Smooth muscle cell (in vitro differentiated cells): Measurements from ENCODE around the gene EFCAB7. TPM values are rescaled to one million over a fixed set of nuclear protein-coding genes. Genes with fewer than 3 reads are reported as not detected.

Experiments used
- DNase-seq: peaks from one replicate; lab custom pipeline; 2025; ENCODE audit not compliant: unreplicated experiment; lab: John Stamatoyannopoulos, UW
- H2AFZ ChIP-seq: fragments of 200-600 bp; sonication (generic); 2 replicates; pipeline ENCODE4 v1.6.0; 2016; ENCODE audit warnings: antibody characterized with exemption, low read depth, mild to moderate bottlenecking
- H3F3A ChIP-seq: fragments of 200-600 bp; sonication (generic); 2 replicates; pipeline ENCODE4 v1.6.0; 2017; ENCODE audit warnings: antibody characterized with exemption, low read depth
- H3K27ac ChIP-seq: fragments of 200-600 bp; sonication (generic); 2 replicates; pipeline ENCODE4 v1.5.1; 2016; ENCODE audit warnings: low read depth, mild to moderate bottlenecking
- H3K27me3 ChIP-seq: fragments of 200-600 bp; sonication (generic); 2 replicates; pipeline ENCODE4 v1.6.1; 2016; ENCODE audit warnings: low read depth, mild to moderate bottlenecking
- H3K36me3 ChIP-seq: fragments of 200-600 bp; sonication (generic); 2 replicates; pipeline ENCODE4 v1.5.1; 2016; ENCODE audit warnings: low read depth
- H3K4me1 ChIP-seq: fragments of 200-600 bp; sonication (generic); 2 replicates; pipeline ENCODE4 v1.5.1; 2016; ENCODE audit warnings: low read depth
- H3K4me2 ChIP-seq: fragments of 200-600 bp; sonication (generic); 2 replicates; pipeline ENCODE4 v1.6.0; 2016; ENCODE audit warnings: mild to moderate bottlenecking
- H3K4me3 ChIP-seq: fragments of 200-600 bp; sonication (generic); 2 replicates; pipeline ENCODE4 v1.5.1; 2016; ENCODE audit warnings: mild to moderate bottlenecking
- H3K79me2 ChIP-seq: fragments of 200-600 bp; sonication (generic); 2 replicates; pipeline ENCODE4 v1.6.0; 2016; ENCODE audit warnings: low read depth, mild to moderate bottlenecking
- H3K9ac ChIP-seq: fragments of 200-600 bp; sonication (generic); 2 replicates; pipeline ENCODE4 v1.6.0; 2016; ENCODE audit warnings: low read depth
- H3K9me3 ChIP-seq: fragments of 200-600 bp; sonication (generic); replicated peaks from 2 replicates; pipeline ENCODE4 v1.5.1; 2016; ENCODE audit warnings: low read depth
- H4K20me1 ChIP-seq: fragments of 200-600 bp; sonication (generic); 2 replicates; pipeline ENCODE4 v1.6.0; 2016; ENCODE audit warnings: low read depth
- CTCF ChIP-seq: fragments of 200-600 bp; sonication (generic); IDR thresholded peaks from 2 replicates; pipeline ENCODE4 v1.5.1; 2017; ENCODE audit warnings: borderline replicate concordance, mild to moderate bottlenecking, antibody characterized with exemption; ENCODE audit not compliant: insufficient read depth, poor library complexity, severe bottlenecking
- WGBS: methylation state at CpG from one replicate; pipeline ENCODE4 v1.1.7; 2016; ENCODE audit warnings: low lambda C conversion rate; 5-methylcytosine and 5-hydroxymethylcytosine counted together
- polyA plus RNA-seq: library from polyadenylated mRNA; unstranded; fragments of >200 nt; fragmentation: Nextera tagmentation; extraction: Ambion mirVana; gene quantifications from 2 replicates; pipeline ENCODE4 v1.2.1, GENCODE V29; 2016
- total RNA-seq: library from RNA; depleted of rRNA; stranded (reverse); fragments of >200 nt; gene quantifications from 2 replicates; pipeline ENCODE4 v1.2.3, GENCODE V29; 2014

The EFCAB7 gene
- total and polyA plus RNA-seq, 2 experiments from 2014 or later: 3.5 to 5.4 TPM

DNA sequence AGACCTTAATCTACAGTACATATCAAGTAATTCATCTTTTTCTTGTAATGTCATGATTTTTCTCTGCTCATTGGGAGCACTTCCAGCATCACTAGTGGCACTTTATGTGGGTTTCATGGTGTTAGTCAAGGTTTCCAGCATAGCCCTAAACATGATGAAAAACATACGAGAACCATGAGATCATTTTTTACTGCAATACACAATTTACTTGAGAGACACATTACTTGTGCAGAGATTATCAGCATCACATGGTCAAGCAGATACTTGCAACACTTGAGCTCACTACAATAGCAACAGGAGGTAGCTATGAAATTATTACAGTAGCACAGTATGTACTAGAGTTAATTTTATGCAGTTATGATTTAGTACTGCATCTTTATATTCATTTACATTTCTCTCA is 36.7 kb upstream of the EFCAB7 start:
- TF ChIP-seq CTCF: no peak
- no peak overlapping the region for H3K9ac ChIP-seq
- no peaks in the 10 kb centered on the region for H3K9me3 ChIP-seq
- H3F3A ChIP-seq: no peaks in the 10 kb centered on the region
- H4K20me1 ChIP-seq: no peaks in the 10 kb centered on the region
- no peaks in the 10 kb centered on the region for H3K27me3 ChIP-seq
- no peak overlapping the region for H2AFZ ChIP-seq
- H3K4me3 ChIP-seq: no peak overlapping the region
- no peak for DNase-seq
- no peaks in the 10 kb centered on the region for H3K79me2 ChIP-seq
- H3K36me3 ChIP-seq: no peaks in the 10 kb centered on the region
- WGBS: 76% methylated on average over 1 of the region's 1 CpG
- no peak overlapping the region for H3K4me2 ChIP-seq
- no peak overlapping the region for H3K27ac ChIP-seq
- no peaks in the 10 kb centered on the region for H3K4me1 ChIP-seq

GRCh38 chr1:63487336-63488065 is 35.8 kb upstream of the EFCAB7 start:
- H3K9ac ChIP-seq: no peak overlapping the region
- H3K36me3 ChIP-seq: no peaks in the 10 kb centered on the region
- no peaks in the 10 kb centered on the region for H3K79me2 ChIP-seq
- H2AFZ ChIP-seq: no peak overlapping the region
- 86% methylated on average over 8 of the region's 8 CpGs for WGBS
- no peak overlapping the region for H3K4me2 ChIP-seq
- no peaks in the 10 kb centered on the region for H3K9me3 ChIP-seq
- no peak overlapping the region for H3K4me3 ChIP-seq
- H3K27ac ChIP-seq: no peak overlapping the region
- peaks cover 4% of the 10 kb centered on the region for H3K4me1 ChIP-seq
- H4K20me1 ChIP-seq: no peaks in the 10 kb centered on the region
- no peaks in the 10 kb centered on the region for H3F3A ChIP-seq
- DNase-seq: no peak
- H3K27me3 ChIP-seq: no peaks in the 10 kb centered on the region
- TF ChIP-seq CTCF: no peak

- Histone ChIP-seq H3K9me3 (no peaks in the 10 kb centered on the region), H3K9ac (no peak overlapping the region), H3K36me3 (no peaks in the 10 kb centered on the region), H3K79me2 (no peaks in the 10 kb centered on the region), H3K4me3 (no peak overlapping the region), H3K27ac (no peak overlapping the region), H3K4me2 (no peak overlapping the region), H3K27me3 (no peaks in the 10 kb centered on the region), H2AFZ (no peak overlapping the region), H3K4me1 (peaks cover 3% of the 10 kb centered on the region), H3F3A (no peaks in the 10 kb centered on the region), H4K20me1 (no peaks in the 10 kb centered on the region)
- TF ChIP-seq CTCF: no peak
- 88% methylated on average over 2 of the region's 2 CpGs for WGBS
- no peak for DNase-seq
Measured at GRCh38 chr1:63497577-63497976, 25.7 kb upstream of the EFCAB7 start.

DNA sequence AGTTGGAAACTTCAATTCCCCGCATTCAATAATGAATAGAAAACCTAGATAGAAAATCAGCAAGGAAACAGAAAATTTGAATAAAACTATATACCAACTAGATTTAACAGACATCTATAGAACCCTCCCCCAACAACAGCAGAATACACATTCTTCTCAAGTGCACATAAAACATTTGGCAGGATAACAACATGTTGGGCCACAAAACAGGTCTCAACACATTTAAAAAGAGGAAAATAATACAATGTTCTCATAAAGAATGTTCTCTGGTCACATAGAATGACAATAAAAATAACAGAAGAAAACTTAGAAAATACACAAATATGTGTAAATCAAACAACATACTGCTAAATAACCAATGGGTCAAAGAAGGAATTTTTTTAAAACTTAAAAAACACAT is 25.2 kb upstream of the EFCAB7 start:
- no peaks in the 10 kb centered on the region for H3K79me2 ChIP-seq
- H3K27ac ChIP-seq: no peak overlapping the region
- no peaks in the 10 kb centered on the region for H3F3A ChIP-seq
- TF ChIP-seq CTCF: no peak
- no peak overlapping the region for H3K4me2 ChIP-seq
- WGBS: 46% methylated on average over 1 of the region's 1 CpG
- no peak for DNase-seq
- H3K4me1 ChIP-seq: no peaks in the 10 kb centered on the region
- H3K9me3 ChIP-seq: no peaks in the 10 kb centered on the region
- H3K9ac ChIP-seq: no peak overlapping the region
- H2AFZ ChIP-seq: no peak overlapping the region
- H3K27me3 ChIP-seq: no peaks in the 10 kb centered on the region
- no peaks in the 10 kb centered on the region for H4K20me1 ChIP-seq
- no peaks in the 10 kb centered on the region for H3K36me3 ChIP-seq
- H3K4me3 ChIP-seq: no peak overlapping the region
